Hematopoietic multipotent progenitor cell treated with erythropoietin and hydrocortisone succinate and interleukin-3 and kit ligand, for 4 days (in vitro differentiated cells): ENCODE data around the gene TTC5.
"Not testable (repeated sequence)": the region's sequence is repeated elsewhere in the genome, so short reads cannot be mapped to it uniquely, and the experiment has no call there.

Experiments used
- DNase-seq: peaks from one replicate; pipeline ENCODE4 v3.0.0-alpha.2; 2015

The TTC5 gene

GRCh38 chr14:20305265-20306078 is at the start of gene TTC5:
Gene TTC5 (minus strand): TSS chr14:20305951. CDS start chr14:20305937, 14 bp downstream.
- peak; percentile 95 for DNase-seq

- no peak for DNase-seq
These were observed 45.1 kb upstream of the TTC5 start for GRCh38 chr14:20350860-20351259.

- DNase-seq, result no peak
These were observed 44.5 kb upstream of the TTC5 start for GRCh38 chr14:20350282-20350681.

- no peak for DNase-seq
These were observed 42.0 kb upstream of the TTC5 start for GRCh38 chr14:20347747-20348146.

- no peak for DNase-seq
These were observed 41.0 kb upstream of the TTC5 start for GRCh38 chr14:20346713-20347112.

GRCh38 chr14:20345366-20345765 is 39.6 kb upstream of the TTC5 start:
- no peak for DNase-seq

- no peak for DNase-seq
These were observed 38.1 kb upstream of the TTC5 start for GRCh38 chr14:20343862-20344220.

- peak; percentile 100 for DNase-seq
These were observed 37.5 kb upstream of the TTC5 start, which contains the start of gene PARP2 for GRCh38 chr14:20343092-20343861. Gene PARP2 (plus strand): TSS chr14:20343635. CDS start chr14:20343642, 7 bp downstream.

- DNase-seq, result no peak
These were observed 35.9 kb upstream of the TTC5 start for GRCh38 chr14:20341646-20342045.

GRCh38 chr14:20341032-20341431 is 35.3 kb upstream of the TTC5 start:
- DNase-seq, result not testable (repeated sequence)

GRCh38 chr14:20334017-20334416 is 28.3 kb upstream of the TTC5 start:
- DNase-seq, result no peak

- DNase-seq, result no peak
These were observed 27.7 kb upstream of the TTC5 start for GRCh38 chr14:20333494-20333841.

GRCh38 chr14:20332788-20333493 is 27.2 kb upstream of the TTC5 start, which contains the start of gene CCNB1IP1:
Gene CCNB1IP1 (minus strand): TSS chr14:20333279. CDS start chr14:20316523, 16,756 bp downstream.
- peak; percentile 94 for DNase-seq

- DNase-seq, result no peak
These were observed 26.7 kb upstream of the TTC5 start for GRCh38 chr14:20332431-20332787.

GRCh38 chr14:20331053-20331613 is 25.4 kb upstream of the TTC5 start:
- peak; percentile 43 for DNase-seq

- DNase-seq, result no peak
These were observed 23.6 kb upstream of the TTC5 start for GRCh38 chr14:20329355-20329754.

GRCh38 chr14:20328705-20329104 is 23.0 kb upstream of the TTC5 start:
- DNase-seq, result no peak

GRCh38 chr14:20327005-20327869 is 21.5 kb upstream of the TTC5 start:
- DNase-seq, result peak; percentile 86

GRCh38 chr14:20317720-20318119 is 12.0 kb upstream of the TTC5 start:
- DNase-seq, result no peak

- DNase-seq, result no peak
These were observed 8.3 kb upstream of the TTC5 start for GRCh38 chr14:20314026-20314425.

- no peak for DNase-seq
These were observed 300 bp upstream of the TTC5 start for GRCh38 chr14:20306079-20306423.

- DNase-seq, result peak; percentile 77
These were observed 3.6 kb downstream of the TTC5 start for GRCh38 chr14:20302042-20302755.
